Stimulated activated CD4-positive, alpha-beta T cell treated with anti-CD3 and anti-CD28 coated beads, Interleukin-15, amount 100 ng/mL, for 48 hours (primary cell): Measurements from ENCODE around the gene DLX6.

Source experiments
- DNase-seq, 2 donors: peaks; one replicate each; pipeline ENCODE4 v3.0.0-alpha.2; 2020; ENCODE audit warnings: low read depth in 2 of 2

The DLX6 gene

DNA sequence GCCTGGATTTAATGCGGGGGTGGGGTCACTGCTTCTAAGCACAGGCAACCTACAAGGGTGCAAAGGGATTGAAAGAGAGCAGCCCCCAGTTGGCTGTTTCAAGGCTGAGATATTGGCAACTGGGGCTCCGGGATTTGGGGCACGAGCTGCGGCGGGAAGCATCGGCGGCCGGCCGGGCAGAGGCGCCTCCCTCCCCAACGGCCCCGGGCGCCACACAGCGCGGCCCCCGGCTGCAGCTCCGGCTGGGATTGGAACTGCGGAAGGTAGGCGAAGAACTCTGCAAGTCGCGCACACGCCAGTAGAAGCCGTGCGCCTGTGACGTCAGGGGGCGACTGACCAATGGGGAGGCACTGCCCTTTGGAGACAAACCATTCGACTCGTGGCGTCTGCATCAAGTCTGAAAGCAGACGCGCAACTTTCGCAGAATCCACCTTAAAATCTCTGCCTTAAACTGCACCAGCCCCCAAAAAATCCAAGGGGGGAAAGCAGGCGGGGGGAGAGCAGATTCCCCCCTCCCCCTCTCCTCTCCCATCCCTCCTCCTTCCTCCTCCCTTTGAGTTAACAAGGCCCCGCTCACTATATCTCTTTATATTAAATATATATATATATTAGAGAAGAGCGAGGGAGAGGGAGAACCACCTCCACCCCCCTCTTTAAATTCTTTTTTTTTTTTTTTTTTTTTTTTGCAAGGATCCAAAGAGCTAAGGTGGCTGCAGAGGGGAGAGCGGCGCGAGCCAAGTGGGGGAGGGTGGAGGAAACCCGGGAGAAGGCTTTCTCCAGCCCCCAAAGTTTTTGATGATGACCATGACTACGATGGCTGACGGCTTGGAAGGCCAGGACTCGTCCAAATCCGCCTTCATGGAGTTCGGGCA, at the start of gene DLX6:
Gene DLX6 (plus strand): TSS at position 371 of the 872 bp plus-strand sequence. CDS start 425 bp downstream, at position 796.
- peak; percentile 34 to 35 for DNase-seq

DNA sequence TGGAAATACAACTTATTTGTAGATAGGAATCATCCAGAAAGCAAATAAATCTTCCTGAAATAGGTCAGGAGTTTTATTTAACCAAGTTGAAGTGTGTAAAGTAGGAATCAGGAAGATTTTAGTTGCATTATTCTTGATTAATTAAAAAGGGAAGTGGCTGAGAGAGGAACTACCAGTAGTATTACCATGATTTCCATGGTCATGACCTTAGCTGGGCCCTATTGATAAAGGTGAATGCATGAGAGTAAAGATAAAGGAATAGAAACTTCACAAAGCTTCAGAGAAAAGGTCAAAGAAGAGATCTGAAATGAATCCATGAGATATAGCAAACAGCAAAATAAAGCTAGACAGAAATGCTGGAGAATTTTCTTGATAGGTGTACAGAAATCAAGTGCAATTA, 46.2 kb upstream of the DLX6 start:
- DNase-seq: no peak

DNA sequence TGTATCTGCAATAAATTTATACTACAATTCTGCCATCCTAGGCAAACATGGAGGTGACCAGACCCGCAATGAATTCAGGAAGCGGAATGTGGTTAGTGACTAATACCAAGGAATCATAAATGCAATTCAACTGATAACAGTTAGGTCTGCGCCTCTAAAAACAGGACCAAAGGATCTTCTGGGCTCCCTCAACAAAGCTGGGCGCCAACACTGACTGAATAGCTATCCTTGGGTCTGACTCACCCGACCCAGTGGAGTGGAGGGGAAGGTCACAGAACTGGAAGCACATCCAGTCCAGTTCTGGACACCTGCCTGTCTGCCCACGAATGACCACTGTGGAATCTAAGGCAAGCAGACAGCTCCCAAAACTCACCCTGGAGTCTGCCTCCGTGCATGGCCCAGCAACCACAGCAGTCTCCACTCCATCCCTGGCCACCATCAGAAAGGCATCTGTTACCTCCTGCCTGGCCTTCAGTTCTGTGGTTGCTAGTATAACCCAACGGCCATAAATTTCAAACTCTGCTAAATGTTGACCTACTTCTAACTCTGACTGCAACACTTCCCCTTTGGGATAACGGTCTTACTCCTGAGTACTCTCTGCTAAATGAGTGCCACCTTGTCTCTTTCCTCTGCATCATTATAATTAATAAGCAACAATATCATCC, 43.0 kb upstream of the DLX6 start:
- DNase-seq: no peak

- no peak for DNase-seq
These were observed 36.4 kb upstream of the DLX6 start for GRCh38 chr7:96968981-96969380.

GRCh38 chr7:96970739-96971138, 34.6 kb upstream of the DLX6 start:
- DNase-seq: no peak

DNA sequence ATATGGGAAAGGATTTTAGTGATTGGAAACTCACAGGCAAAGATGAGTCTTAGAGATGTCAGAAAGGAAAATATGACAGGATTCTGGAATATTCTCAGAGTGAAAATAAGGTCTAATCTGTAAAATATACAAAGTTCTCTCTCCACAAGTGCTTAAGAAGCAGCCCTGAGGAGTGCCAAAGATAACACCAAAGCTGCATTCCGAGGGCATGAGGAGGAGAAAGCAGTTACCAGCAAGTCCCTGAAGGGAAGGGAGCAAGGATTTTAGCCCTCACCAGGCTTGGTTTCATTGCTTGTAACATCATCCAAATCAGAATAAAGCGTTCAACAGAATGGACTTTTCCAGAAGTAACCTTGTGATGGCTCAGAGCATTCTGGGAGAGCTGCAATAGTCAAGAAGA, 31.4 kb upstream of the DLX6 start:
- DNase-seq: no peak

DNA sequence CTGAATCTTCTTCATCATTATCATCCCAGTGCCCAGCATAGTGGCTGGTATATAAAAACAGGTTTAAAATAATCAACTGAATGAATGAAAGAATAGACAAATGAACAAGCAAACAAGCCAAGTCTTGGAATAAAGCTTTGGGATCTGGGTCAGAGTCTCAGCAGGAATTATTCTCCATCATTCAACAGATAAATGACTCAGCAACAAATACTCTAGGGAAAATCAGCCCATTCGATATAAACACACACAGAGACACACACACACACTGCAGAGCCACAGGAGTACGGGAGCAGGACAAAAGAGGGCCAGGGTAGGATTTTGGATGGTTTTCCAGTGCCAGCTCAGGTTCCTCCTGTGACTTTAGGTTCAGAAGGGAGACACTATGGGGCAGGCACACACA, 29.2 kb upstream of the DLX6 start:
- no peak for DNase-seq

DNA sequence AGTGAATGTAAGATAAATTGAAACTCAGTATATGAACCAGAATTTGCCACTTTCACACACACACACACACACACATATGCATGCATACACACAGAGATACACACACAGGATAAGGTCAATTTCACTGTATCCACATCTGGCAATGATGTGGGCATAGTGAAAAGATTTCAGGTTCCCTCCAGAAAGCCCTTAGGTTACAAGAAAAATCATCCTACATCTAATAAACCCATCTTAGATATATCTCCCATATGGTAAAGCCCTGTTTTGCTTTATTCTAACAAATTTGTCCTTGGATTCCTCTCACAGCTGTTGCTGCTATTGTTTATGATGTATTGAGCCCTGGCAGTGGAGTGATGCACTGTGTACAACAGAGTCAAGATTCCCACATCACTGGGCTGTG, 27.9 kb upstream of the DLX6 start:
- DNase-seq: no peak

GRCh38 chr7:96979551-96980276, 25.6 kb upstream of the DLX6 start:
- no peak for DNase-seq

- DNase-seq: no peak
These were observed 22.8 kb upstream of the DLX6 start for GRCh38 chr7:96982586-96982985.

DNA sequence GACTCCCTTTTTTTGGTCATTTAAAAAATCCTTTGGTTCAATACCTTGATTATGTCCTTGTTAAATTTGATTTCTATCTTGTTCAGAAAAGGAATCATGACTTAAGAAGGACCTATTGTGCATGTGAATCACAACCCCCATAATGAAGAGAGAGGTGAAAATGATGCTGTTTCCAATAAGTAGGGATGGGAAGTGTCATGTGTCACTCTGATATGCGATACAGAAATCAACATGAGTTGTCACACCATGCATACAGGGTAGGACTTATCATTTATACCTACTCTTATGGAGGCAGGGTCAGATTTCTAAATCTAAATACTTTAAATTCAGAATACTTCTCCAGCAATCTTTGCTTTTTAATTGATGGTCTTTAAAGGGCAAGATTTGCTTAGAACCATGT, 19.4 kb upstream of the DLX6 start:
- no peak for DNase-seq

- no peak for DNase-seq
These were observed 18.5 kb upstream of the DLX6 start for GRCh38 chr7:96986901-96987300.

DNA sequence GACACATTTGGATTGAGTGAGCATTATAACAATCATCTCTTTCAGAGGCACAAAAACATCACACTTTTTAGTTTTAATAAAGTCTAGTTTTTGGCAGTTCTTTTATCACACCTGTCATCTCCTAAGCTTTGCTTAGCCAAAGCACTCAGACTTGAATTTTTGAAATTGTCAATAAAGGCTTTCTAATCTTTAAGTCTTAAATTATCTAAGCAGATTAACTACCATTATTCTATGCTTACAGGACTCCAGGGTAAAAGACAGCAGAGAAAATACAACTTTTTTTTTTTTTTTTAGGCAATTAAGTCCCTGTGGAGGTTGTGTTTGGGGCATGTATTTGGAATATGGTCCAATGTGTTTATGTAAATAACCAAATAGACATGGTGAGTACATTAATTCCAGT, 17.6 kb upstream of the DLX6 start:
- no peak for DNase-seq

DNA sequence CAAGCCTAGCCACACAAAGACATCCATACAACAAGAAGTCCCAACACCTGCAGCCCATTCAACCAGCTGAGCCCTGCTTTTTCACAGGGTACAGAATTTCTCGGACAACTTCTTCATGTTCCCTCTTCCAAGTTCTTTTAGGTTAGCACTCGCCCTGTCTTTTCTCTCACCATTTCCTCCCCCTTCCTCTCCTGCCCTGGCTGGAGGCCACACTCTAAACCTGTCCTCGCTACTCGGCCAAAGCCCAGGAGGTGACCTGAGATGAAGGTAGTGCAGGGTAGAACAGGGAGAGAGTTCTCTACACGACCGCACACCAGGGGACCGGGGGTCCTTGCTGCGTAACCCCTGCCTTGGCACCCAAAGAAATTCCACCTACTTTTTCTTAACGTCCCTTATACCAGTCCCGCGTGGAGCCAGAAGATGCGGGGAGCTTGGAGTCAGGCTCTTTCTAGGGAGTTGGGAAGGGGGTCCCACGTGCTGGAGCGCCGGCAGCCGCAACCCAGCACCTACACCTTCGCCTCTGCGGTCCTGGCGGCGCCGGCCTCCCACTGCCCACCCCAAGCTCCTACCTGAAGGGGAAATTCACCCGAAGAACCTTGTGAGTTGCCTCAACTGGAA, 16.0 kb upstream of the DLX6 start:
- DNase-seq: no peak

- no peak for DNase-seq
These were observed 15.5 kb upstream of the DLX6 start for GRCh38 chr7:96989859-96990317.

DNA sequence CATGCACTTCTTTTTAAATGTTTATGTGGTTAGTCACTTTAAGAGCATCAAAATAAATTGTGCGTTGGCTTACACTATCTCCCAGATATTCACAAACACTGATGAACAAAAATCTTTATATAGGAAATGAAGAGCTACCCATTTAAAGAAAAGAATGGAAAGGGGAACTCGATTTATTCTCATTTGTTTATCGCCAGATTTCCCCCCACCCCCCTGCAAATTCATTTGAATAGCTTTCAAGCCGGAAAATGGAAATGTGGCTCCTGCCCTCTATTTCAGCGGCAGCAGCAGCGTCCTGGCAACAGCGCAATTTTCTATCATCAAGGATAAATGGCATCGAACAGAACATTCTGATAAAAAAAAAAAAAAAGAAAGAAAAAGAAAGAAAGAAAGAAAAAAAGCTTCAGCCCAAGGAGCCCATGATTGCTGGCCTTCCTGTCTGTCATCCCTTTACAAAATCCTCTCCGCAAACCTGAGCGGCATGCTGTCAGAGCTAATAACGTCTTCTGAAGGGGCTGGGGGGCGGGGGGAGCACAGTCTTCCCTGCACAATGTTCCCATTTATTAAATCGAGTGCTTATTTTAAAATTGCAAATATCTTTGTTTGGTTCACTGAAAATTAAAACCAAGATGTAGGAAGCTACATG, 13.7 kb upstream of the DLX6 start:
- DNase-seq: no peak

DNA sequence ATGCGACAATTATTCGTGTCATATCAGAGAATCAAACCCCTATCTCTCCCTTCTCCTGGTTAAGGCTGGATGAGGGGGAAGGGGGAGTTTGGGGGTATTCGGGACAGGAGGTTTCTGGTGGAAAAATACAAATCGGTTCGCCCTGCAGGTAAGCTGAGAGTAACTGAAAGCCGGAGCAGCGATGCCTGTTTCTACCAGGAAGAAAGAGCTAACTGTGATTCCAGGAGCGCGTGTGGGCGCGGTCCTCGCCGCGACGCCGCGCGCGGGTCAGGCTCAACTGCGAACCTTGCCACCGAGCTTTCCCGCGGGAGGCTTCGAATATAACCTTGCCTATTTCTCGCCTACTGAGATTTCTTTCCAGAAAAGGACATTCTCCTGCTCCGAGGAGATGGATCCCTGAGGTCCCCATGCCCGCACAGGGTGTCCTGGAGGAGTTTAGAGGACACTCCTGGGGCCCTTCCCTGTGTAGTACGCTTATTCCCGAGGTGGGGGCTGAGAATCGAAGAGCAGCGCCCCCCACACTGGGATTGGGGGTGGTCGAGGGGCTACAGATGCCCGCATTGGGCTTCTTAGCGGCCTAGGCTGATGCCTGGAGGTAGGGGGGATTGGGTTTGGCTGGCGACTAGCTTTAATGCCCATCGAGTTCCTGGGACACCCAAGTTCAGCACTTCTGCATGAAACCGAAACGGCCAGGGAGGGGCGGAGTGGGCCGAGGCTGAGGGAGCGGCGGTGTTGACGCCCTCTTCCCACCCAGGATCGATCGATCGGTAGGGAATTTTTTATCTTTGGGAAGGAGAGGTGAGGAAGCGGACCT, 13.0 kb upstream of the DLX6 start:
- no peak for DNase-seq

GRCh38 chr7:96993094-96993865, 12.1 kb upstream of the DLX6 start:
- DNase-seq: no peak

- DNase-seq: no peak
These were observed 11.4 kb upstream of the DLX6 start for GRCh38 chr7:96993980-96994379.
